Breast epithelium (tissue), 3 donors: Measurements from ENCODE around the gene GFRA4.

ENCODE experiments used
- POLR2AphosphoS5 ChIP-seq, 3 donors: sonication (generic); formaldehyde crosslinking; IDR thresholded peaks; one replicate each; pipeline ENCODE4 v1.6.1; 2017; ENCODE audit warnings: antibody characterized with exemption in 3 of 3
- TF ChIP-seq, protein P1 (sequence below), 3 donors: fragments of 450-650 bp; IDR thresholded peaks; one replicate each; pipeline ENCODE4 v1.5.1; 2016 to 2017; ENCODE audit warnings: antibody characterized with exemption in 3 of 3, mild to moderate bottlenecking in 3 of 3, moderate library complexity in 3 of 3

GRCh38 chr20:3690413-3690812 is 27.2 kb upstream of the GFRA4 start:
- TF ChIP-seq, protein P1, sequence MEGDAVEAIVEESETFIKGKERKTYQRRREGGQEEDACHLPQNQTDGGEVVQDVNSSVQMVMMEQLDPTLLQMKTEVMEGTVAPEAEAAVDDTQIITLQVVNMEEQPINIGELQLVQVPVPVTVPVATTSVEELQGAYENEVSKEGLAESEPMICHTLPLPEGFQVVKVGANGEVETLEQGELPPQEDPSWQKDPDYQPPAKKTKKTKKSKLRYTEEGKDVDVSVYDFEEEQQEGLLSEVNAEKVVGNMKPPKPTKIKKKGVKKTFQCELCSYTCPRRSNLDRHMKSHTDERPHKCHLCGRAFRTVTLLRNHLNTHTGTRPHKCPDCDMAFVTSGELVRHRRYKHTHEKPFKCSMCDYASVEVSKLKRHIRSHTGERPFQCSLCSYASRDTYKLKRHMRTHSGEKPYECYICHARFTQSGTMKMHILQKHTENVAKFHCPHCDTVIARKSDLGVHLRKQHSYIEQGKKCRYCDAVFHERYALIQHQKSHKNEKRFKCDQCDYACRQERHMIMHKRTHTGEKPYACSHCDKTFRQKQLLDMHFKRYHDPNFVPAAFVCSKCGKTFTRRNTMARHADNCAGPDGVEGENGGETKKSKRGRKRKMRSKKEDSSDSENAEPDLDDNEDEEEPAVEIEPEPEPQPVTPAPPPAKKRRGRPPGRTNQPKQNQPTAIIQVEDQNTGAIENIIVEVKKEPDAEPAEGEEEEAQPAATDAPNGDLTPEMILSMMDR (IDR thresholded peaks at IDR 0.05), result no peak
- TF ChIP-seq POLR2AphosphoS5 (IDR thresholded peaks at IDR 0.05), result no peak
